OCI-LY3 (cell line): Measurements from ENCODE around the gene GARIN5B.

Experiments
- H2AFZ ChIP-seq: fragments of 200-600, 300-600 bp; shearing (Covaris generic); 2 replicates; pipeline ENCODE4 v1.6.0; 2014; ENCODE audit warnings: antibody characterized with exemption, low read depth, low read length
- H3K27ac ChIP-seq: fragments of 200-600, 300-600 bp; sonication (generic); 2 replicates; pipeline ENCODE4 v1.5.1; 2014; ENCODE audit warnings: mild to moderate bottlenecking, low read length, moderate library complexity, mixed read lengths
- H3K27me3 ChIP-seq: fragments of 200-600, 300-600 bp; sonication (generic); 2 replicates; pipeline ENCODE4 v1.6.1; 2014; ENCODE audit warnings: low read depth, low read length, mixed read lengths
- H3K36me3 ChIP-seq: fragments of 200-600, 300-600 bp; sonication (generic); replicated peaks from 2 replicates; pipeline ENCODE3; 2014; ENCODE audit warnings: low read depth, low read length, mixed read lengths
- H3K4me1 ChIP-seq: fragments of 300-600, 200-600 bp; sonication (generic); 2 replicates; pipeline ENCODE4 v1.6.1; 2014; ENCODE audit warnings: low read length, mixed read lengths
- H3K4me2 ChIP-seq: fragments of 200-600, 300-600 bp; sonication (generic); 2 replicates; pipeline ENCODE4 v1.6.1; 2014; ENCODE audit warnings: low read length, mixed read lengths
- H3K4me3 ChIP-seq: fragments of 300-600, 200-600 bp; sonication (generic); 2 replicates; pipeline ENCODE4 v1.5.1; 2014; ENCODE audit warnings: antibody characterized with exemption, mild to moderate bottlenecking, low read length, moderate library complexity
- H3K79me2 ChIP-seq: fragments of 300-600, 200-600 bp; shearing (Covaris generic); 2 replicates; pipeline ENCODE4 v1.6.1; 2014; ENCODE audit warnings: mild to moderate bottlenecking, low read length, mixed read lengths
- H3K9ac ChIP-seq: fragments of 300-600, 200-600 bp; shearing (Covaris generic); 2 replicates; pipeline ENCODE4 v1.6.0; 2014; ENCODE audit warnings: mild to moderate bottlenecking, low read length, moderate library complexity
- H3K9me3 ChIP-seq: fragments of 200-600, 300-600 bp; shearing (Covaris generic); 2 replicates; pipeline ENCODE4 v1.6.1; 2014; ENCODE audit warnings: low read length, mixed read lengths; ENCODE audit not compliant: insufficient read depth
- H4K20me1 ChIP-seq: fragments of 200-600, 300-600 bp; sonication (generic); 2 replicates; pipeline ENCODE4 v1.6.1; 2016; ENCODE audit warnings: low read length, mixed read lengths; ENCODE audit not compliant: insufficient read depth
- EZH2phosphoT487 ChIP-seq: fragments of 200-600 bp; shearing (Covaris generic); IDR thresholded peaks from 2 replicates; pipeline ENCODE4 v1.6.1; 2018; ENCODE audit warnings: antibody characterized with exemption, mixed run types, low read depth
- TF ChIP-seq, protein P1 (sequence below): fragments of 200-600, 300-600 bp; sonication (generic); IDR thresholded peaks from 2 replicates; pipeline ENCODE4 v1.5.1; 2014; ENCODE audit warnings: antibody characterized with exemption, low read length, low read depth

Gene GARIN5B

DNA sequence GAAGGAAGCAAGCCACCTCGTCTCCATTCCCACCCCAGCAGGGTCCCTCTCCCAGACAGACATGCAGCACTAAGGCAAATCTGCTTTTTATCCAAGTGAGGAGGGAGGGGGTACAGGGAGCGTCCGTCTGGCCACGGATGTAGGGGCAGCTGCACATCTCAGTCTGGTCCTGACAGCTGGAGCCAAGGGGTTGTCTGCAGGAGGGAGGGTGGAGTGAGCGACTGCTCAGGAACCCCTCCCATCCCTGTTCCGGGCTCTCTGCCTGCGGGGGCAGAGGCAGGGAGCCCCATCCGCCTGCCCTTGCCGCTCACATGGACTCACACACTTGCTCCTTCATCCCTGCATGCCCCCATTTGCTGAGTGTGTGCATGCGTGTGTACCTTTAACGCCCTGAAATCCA, 16.1 kb upstream of the GARIN5B start:
- Histone ChIP-seq H3K4me1 (peaks cover 18% of the 10 kb centered on the region), H3K4me3 (no peak overlapping the region), H3K9me3 (no peaks in the 10 kb centered on the region), H3K27me3 (0 out of 2 replicates have a peak, but pooled peaks cover under 1% of the 10 kb centered on the region), H3K79me2 (peaks cover 23% of the 10 kb centered on the region), H4K20me1 (no peaks in the 10 kb centered on the region), H3K27ac (no peak overlapping the region), H3K9ac (no peak overlapping the region), H3K36me3 (peaks cover 11% of the 10 kb centered on the region), H3K4me2 (no peak overlapping the region), H2AFZ (no peak overlapping the region)
- TF ChIP-seq, protein P1, sequence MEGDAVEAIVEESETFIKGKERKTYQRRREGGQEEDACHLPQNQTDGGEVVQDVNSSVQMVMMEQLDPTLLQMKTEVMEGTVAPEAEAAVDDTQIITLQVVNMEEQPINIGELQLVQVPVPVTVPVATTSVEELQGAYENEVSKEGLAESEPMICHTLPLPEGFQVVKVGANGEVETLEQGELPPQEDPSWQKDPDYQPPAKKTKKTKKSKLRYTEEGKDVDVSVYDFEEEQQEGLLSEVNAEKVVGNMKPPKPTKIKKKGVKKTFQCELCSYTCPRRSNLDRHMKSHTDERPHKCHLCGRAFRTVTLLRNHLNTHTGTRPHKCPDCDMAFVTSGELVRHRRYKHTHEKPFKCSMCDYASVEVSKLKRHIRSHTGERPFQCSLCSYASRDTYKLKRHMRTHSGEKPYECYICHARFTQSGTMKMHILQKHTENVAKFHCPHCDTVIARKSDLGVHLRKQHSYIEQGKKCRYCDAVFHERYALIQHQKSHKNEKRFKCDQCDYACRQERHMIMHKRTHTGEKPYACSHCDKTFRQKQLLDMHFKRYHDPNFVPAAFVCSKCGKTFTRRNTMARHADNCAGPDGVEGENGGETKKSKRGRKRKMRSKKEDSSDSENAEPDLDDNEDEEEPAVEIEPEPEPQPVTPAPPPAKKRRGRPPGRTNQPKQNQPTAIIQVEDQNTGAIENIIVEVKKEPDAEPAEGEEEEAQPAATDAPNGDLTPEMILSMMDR = no peak
- no peak for TF ChIP-seq EZH2phosphoT487

DNA sequence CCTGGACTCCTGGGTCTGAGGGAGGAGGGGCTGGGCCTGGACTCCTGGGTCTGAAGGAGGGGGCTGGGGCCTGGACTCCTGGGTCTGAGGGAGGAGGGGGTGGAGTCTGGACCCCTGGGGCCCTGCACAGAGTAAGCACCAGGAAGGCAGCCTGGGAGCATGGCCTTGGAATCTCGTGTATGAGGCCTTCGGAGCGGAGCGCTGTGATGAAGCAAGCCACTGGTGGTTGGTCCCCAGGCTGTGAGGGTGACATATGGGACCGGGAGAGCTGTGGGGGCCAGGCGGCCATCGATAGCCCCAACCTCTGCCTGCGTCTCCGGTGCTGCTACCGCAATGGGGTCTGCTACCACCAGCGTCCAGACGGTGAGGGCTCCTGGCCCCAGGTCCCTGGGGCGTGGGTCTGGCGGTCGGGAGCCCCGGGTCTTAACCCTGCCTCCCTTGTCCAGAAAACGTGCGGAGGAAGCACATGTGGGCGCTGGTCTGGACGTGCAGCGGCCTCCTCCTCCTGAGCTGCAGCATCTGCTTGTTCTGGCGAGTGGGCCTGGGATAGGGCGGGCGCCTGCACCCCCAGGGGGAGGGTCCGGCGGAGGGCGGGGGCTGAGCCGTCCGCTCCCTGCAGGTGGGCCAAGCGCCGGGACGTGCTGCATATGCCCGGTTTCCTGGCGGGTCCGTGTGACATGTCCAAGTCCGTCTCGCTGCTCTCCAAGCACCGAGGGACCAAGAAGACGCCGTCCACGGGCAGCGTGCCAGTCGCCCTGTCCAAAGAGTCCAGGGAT, 14.5 kb upstream of the GARIN5B start:
- Histone ChIP-seq H4K20me1 (no peaks in the 10 kb centered on the region), H3K36me3 (peaks cover 7% of the 10 kb centered on the region), H3K4me2 (no peak overlapping the region), H3K27ac (no peak overlapping the region), H3K4me3 (no peak overlapping the region), H3K9ac (no peak overlapping the region), H2AFZ (no peak overlapping the region), H3K27me3 (peaks cover 9% of the 10 kb centered on the region), H3K79me2 (peaks cover 12% of the 10 kb centered on the region), H3K9me3 (no peaks in the 10 kb centered on the region), H3K4me1 (peaks cover 16% of the 10 kb centered on the region)
- TF ChIP-seq, protein P1 = no peak
- TF ChIP-seq EZH2phosphoT487 = no peak

DNA sequence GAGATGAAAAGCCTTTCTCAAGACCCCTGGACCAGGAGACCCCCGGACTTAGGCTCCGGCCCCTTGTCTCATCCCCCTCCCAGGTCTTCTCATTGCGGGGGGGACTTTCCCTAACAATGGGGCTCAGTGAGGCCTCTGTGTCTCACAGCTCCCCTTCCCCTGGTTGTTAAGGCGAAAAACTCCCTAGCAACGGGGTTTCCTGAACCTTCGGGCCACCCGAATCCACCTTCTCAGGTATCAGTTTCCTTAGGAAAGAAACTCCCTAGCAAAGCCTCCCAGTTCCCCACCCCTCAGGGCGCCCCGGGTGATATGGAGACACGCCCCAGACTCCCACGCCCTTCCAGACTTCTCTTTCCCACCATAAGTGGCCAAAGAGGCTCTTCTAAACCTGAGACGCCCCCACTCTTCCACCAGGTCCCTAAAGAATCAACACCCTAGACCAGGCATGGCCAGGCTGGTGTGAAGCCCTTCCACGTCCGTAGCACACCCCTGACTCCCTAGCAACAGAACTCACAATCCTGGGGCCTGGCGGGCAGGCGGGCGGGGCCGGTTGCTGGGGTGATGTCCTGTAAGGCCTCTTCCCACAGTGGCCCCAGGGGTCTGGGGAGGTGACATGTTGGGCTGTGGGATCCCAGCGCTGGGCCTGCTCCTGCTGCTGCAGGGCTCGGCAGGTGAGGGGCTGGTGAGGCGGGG, 13.3 kb upstream of the GARIN5B start, which contains the start of gene TMEM190:
TSS of gene TMEM190 (plus strand) at position 586 of the 693 bp plus-strand sequence. CDS start at position 614, 28 bp downstream.
- no peaks in the 10 kb centered on the region for H4K20me1 ChIP-seq
- H2AFZ ChIP-seq = no peak within 1 kb of the TSS
- H3K27me3 ChIP-seq = peaks cover 15% of the 10 kb centered on the region
- no peaks in the 10 kb centered on the region for H3K9me3 ChIP-seq
- no peak within 1 kb of the TSS for H3K9ac ChIP-seq
- no peaks in the 10 kb centered on the region for H3K36me3 ChIP-seq
- no peak for TF ChIP-seq EZH2phosphoT487
- TF ChIP-seq, protein P1 = no peak
- H3K4me1 ChIP-seq = peaks cover 11% of the 10 kb centered on the region
- no peak within 1 kb of the TSS for H3K4me2 ChIP-seq
- no peak within 1 kb of the TSS for H3K27ac ChIP-seq
- H3K4me3 ChIP-seq = no peak within 1 kb of the TSS
- 0 out of 2 replicates have a peak, but pooled peaks cover under 1% of the 10 kb centered on the region for H3K79me2 ChIP-seq

DNA sequence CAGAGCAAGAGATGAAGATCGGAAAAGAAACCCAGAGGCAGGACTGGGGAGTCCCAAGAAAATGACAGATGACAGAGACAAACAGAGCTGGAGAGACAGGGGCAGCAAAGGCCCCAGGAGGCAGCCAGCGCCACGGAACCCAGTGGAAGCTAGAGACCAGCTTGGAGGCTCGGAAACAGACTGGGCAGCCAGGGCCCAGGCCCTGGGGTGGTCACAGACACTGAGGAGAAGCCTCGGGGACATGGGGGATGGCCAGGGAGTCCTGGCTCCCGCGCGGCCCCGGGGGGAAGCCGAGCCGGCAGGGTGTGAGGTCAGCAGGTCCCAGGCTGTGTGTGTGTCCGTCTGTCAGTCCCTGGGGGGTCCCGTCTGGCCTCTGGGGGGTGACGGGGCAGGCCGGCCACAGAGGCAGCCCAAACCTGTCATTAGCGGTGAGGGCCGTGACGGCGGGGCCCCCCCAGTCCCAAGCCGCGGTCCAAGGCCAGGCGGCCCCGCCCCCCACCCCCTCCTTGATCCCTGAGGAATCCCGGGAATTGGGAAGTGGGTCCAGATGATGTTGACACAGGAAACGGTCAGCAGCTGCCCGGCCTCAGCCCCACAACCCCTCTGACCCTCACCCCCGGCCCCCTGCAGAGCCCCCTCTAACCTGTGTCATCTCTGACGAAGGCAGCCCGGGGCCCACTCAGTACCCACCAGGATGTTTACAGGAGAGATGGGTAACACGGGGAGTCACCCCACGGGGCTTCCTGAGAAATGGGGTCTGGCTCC, 11.1 kb upstream of the GARIN5B start:
- Histone ChIP-seq H3K9ac (no peak overlapping the region), H3K9me3 (no peaks in the 10 kb centered on the region)

More for the DNA sequence above, 11.1 kb upstream of the GARIN5B start:
- H4K20me1 ChIP-seq = no peaks in the 10 kb centered on the region
- peaks cover 11% of the 10 kb centered on the region for H3K4me1 ChIP-seq
- H3K36me3 ChIP-seq = no peaks in the 10 kb centered on the region
- no peak overlapping the region for H2AFZ ChIP-seq
- H3K4me3 ChIP-seq = no peak overlapping the region
- H3K79me2 ChIP-seq = no peaks in the 10 kb centered on the region
- peaks cover 21% of the 10 kb centered on the region for H3K27me3 ChIP-seq
- no peak overlapping the region for H3K27ac ChIP-seq
- TF ChIP-seq, protein P1 = no peak
- TF ChIP-seq EZH2phosphoT487 = no peak
- H3K4me2 ChIP-seq = no peak overlapping the region
